Endothelial cell of umbilical vein (primary cell): ENCODE measurements around the gene CSNK1G3.

ENCODE experiments used
- CTCF ChIP-seq, 2 donors: IDR thresholded peaks; 1 replicate in 1 of 2; 2 replicates in 1 of 2; pipeline ENCODE4 v1.5.1; 2011; ENCODE audit warnings: low read length in 2 of 2, mild to moderate bottlenecking in 2 of 2, moderate library complexity in 2 of 2, control low read depth in 1 of 2, inconsistent platforms in 1 of 2, low read depth in 1 of 2; ENCODE audit not compliant: insufficient read depth in 1 of 2; ENCODE audit errors: extremely low read depth in 1 of 2
- EZH2 ChIP-seq: IDR thresholded peaks from 2 replicates; pipeline ENCODE4 v1.6.1; 2012; ENCODE audit warnings: borderline replicate concordance, low read depth, mild to moderate bottlenecking, moderate library complexity, low read length, inconsistent platforms; ENCODE audit not compliant: severe bottlenecking
- FOS ChIP-seq: IDR thresholded peaks from 2 replicates; pipeline ENCODE4 v1.6.1; 2011; ENCODE audit warnings: mild to moderate bottlenecking, low read length, moderate library complexity, borderline replicate concordance; ENCODE audit not compliant: insufficient read depth
- GATA2 ChIP-seq: IDR thresholded peaks from 2 replicates; pipeline ENCODE4 v1.7.0; 2011; ENCODE audit warnings: low read depth, mild to moderate bottlenecking, moderate library complexity, mixed read lengths, low read length; ENCODE audit not compliant: insufficient read length, insufficient read depth
- JUN ChIP-seq: IDR thresholded peaks from 2 replicates; pipeline ENCODE4 v1.6.1; 2011; ENCODE audit warnings: borderline replicate concordance, low read depth; ENCODE audit not compliant: insufficient read length, insufficient read depth
- MAX ChIP-seq: IDR thresholded peaks from 2 replicates; pipeline ENCODE4 v1.6.1; 2011; ENCODE audit not compliant: insufficient read depth, insufficient read length
- MYC ChIP-seq: IDR thresholded peaks from one replicate; pipeline ENCODE4 v1.6.1; 2011; ENCODE audit warnings: mild to moderate bottlenecking, low read depth, low read length
- POLR2A ChIP-seq: IDR thresholded peaks from 2 replicates; pipeline ENCODE4 v1.6.1; 2012; ENCODE audit warnings: low read depth, mild to moderate bottlenecking, control low read depth, low read length
- POLR2AphosphoS5 ChIP-seq: IDR thresholded peaks from 2 replicates; pipeline ENCODE4 v1.6.1; 2012; ENCODE audit warnings: low read depth, mild to moderate bottlenecking, control low read depth, low read length, moderate library complexity; ENCODE audit not compliant: insufficient read depth

GRCh38 chr5:123505633-123506032, 6.3 kb upstream of the CSNK1G3 start:
- no peak for TF ChIP-seq MYC
- TF ChIP-seq CTCF (IDR thresholded peaks at IDR 0.05; ENCODE audit: extremely low read depth in 1 of 2, insufficient read depth in 1 of 2, low read depth in 1 of 2, low read length in 2 of 2): no peak
- TF ChIP-seq MAX: no peak
- TF ChIP-seq POLR2AphosphoS5: no peak
- TF ChIP-seq POLR2A: no peak
- TF ChIP-seq JUN: no peak
- no peak for TF ChIP-seq EZH2
- TF ChIP-seq FOS: no peak
- TF ChIP-seq GATA2: no peak
